Midbrain (tissue), 1 donor: Measurements from ENCODE around the gene HLA-DQB2.
"Not testable (repeated sequence)": the region's sequence is repeated elsewhere in the genome, so short reads cannot be mapped to it uniquely, and the experiment has no call there.

Experiments
- DNase-seq: peaks from one replicate; lab custom pipeline; 2025; lab: John Stamatoyannopoulos, UW

The HLA-DQB2 gene

DNA sequence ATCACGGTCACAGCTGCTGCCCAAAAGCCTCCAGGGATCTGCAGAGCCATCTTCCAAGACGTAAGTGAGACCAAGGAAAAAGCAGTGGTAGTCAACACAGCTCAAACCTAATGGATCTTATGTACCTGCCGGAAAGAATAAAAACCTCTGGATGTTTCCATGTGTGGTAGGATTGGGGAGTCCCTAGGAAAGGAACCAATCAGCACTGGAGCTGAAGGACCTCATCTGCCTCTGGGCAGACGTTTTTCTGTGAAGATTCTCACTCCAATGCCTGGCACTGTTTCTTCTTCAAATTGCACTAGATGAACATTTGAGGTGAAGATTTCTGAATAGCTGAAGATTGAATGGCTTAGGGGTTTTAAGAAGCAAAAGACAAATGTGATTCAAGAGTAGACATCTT is at the start of gene HLA-DQB2:
HLA-DQB2 (minus strand) TSS at position 112 of the 400 bp plus-strand sequence; CDS start at position 50, 62 bp downstream.
- no peak for DNase-seq

DNA sequence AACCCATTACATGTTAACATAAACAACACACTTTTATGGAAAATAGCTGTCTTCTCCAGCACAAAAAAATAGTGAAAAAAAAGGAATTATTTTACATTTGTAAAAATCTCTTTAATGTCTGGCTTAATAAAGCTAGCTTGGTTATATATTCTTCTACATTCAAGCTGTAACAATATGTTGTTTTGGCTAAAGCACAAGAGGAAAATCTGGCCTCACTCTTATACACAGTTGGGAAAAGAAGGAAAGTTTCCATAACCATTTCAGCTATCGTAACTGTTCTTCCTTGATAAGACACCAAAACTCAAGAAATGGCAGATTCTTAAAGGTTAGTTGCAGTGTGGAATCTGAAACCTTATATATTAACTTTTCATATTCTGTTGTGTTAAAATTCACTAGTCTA is 45.8 kb upstream of the HLA-DQB2 start:
- no peak for DNase-seq

DNA sequence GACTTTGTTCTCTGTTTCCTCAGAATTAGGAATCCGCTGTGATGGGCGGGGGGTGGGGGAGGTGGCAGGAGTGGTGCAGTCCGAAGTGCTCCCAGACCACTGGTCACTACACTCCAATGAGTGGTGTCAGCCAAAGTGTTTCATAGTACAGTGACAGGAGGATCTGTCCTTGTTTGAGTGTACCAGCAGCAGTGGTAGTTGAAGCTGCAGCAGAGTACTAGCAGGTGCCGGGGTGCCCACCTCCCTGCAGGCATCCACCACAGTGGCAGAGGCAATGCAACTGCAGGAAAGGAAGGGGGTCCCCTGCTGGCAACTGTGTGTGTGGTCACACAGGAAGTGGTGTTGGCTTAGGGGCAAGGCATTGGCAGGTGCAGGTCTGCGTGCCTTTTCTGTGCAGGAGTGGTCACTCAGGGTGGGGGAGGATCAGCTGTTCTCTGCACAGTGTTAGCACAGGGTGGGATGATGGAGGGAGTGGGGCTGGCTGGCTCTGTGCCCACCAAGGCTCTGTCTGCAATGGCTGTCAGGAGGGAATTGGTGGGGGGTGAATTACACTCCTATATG is 43.8 kb upstream of the HLA-DQB2 start:
- no peak for DNase-seq

DNA sequence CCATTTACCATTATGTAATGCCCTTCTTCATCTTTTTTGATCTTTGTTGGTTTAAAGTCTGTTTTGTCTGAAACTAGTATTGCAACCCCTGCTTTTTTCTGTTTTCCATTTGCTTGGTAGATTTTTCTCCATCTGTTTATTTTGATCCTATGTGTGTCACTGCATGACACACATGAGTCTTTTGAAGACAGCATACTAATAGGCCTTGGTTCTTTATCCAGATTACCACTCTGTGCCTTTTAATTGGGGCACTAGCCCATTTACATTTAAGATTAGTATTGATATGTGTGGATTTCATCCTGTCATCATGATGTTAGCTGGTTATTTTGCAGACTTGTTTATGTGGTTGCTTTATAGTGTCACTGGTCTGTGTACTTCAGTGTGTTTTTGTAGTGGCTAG is 42.1 kb upstream of the HLA-DQB2 start:
- not testable (repeated sequence) for DNase-seq

- DNase-seq: no peak
Measured at GRCh38 chr6:32803416-32803815, 40.1 kb upstream of the HLA-DQB2 start.

DNA sequence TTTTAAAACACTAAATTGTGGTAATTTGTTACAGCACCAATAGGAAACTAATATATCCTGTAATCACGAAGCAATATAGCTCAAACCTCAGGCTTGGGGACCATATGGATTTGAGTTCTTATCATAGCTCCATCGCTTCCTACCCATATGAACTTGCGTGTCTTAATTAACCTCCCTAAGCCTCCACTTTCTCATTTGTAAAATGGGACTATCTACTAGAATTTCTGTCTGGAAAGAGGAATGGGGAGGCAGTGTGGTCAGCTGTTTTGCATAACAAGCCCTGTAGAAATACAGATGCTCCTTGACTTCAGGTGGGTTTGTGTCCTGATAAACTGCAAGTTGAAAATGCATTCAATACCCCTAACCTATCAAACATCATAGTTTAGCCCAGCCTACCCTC is 36.4 kb upstream of the HLA-DQB2 start:
- no peak for DNase-seq

DNA sequence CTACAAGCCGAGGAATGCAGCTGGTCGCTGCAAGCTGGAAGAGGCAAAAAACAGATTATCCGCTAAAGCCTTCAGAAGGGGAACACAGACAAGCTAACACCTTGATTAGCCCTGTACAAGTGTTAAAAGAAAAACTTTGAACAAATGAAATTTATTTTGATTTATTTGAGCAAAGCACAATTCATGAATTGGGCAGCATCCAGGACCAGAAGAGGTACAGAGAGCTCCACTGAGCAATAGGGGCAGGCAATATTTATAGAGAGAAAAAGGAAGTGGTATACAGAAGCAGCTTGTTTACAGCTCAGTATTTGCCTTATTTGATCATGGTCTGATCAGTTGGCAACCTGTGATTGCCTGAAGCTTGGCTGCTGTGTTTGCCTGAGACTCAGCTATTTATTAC is 35.8 kb upstream of the HLA-DQB2 start:
- no peak for DNase-seq

DNA sequence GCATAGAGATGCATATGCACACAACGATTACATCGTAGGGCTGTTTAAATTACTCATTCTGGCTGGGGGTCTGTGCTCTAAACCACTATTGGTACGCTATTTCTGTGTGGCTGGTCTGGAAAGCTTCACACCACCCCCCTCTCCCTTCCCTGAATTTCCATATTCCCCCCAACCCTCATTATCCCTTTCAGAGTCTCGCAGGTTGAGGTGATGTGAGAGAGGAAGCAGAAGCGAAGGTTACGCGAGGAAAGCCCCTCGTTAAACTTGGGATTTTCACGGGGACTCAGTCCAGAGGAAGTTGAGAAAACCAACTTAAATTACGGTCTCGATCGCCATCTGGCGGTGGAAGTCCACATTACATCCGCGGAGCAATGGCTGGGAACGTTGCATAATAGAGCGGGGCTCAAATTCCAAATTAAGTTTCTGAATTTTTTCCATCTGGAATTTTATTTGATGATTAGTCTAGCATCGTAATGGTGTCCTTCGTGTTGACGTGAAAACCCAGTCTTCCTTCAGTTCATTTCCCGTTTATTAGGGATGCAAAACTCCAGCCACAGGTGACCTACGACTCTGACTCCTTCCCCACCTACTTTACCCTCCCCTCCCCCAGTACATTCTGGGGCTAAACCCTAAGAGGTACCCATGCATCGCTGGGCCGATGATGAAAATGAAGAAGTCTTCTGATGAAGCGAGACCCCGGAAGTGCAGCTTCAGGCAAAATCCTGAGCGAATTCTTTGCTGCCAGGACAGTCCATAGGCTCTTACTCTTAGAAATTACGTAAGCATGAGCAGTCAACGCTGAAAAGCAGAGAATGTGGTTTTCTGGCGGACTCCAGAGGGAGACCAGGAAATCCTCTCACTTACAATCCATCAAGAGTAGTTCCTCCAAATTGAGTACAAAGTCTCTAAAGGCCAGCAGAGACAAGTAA is 33.8 kb upstream of the HLA-DQB2 start:
- peak; percentile 80 for DNase-seq

- peak; percentile 17 for DNase-seq
Measured at GRCh38 chr6:32794510-32794909, 31.2 kb upstream of the HLA-DQB2 start.

DNA sequence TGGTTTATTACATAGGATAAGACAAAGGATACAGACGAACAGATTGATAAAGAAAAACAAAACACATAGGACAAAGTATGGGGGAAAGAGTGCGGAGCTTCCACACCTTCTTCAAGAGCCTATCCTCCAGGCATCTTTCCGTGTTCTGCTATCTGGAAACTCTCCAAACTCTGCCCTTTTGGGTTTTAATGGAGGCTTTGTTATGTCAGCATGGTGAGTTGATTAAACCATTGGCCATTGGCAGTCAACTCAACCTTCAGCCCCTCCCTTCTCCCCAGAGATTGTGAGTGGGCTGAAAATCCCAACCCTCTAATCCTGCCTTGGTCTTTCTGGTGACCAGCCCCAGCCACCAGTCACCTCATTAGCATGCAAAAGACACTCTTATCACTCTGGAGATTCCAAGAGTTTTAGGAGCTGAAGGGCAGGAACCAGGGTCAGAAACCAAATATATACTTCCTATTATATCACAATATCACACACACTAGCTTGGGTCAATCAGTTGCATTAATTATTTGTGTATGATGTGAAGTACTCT is 29.6 kb upstream of the HLA-DQB2 start:
- DNase-seq: no peak

DNA sequence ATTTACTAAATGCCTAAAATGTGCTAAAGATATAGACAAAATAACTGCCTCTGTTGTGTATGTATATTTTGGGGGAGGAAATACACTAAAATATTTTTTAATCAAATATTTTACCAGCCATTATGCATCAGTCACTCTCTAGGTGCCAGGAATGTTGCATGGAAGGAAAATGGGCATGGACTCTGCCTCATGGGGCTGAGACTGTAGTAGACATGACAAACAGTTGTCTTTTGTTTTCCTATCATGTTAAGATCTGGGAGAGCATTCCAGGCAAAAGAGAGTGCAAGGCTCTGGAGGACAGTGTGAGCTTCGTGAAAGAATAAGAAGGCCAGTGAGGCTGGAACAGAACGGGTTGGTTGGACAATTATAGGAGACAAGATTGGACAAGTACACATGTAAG is 27.0 kb upstream of the HLA-DQB2 start:
- no peak for DNase-seq

GRCh38 chr6:32785781-32786533 is 22.6 kb upstream of the HLA-DQB2 start:
- peak; percentile 60 for DNase-seq

DNA sequence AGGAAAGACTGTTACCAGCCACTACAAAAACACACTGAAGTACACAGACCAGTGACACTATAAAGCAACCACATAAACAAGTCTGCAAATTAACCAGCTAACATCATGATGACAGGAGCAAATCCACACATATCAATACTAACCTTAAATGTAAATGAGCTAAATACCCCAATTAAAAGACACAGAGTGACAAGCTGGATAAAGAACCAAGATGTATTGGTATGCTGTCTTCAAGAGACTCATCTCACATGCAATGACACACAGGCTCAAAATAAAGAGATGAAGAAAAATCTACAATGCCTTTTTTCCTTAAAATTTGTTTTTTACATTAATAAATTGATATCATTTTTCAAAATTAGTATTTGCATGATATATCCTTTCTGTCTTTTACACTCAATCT is 19.6 kb upstream of the HLA-DQB2 start:
- DNase-seq: not testable (repeated sequence)

DNA sequence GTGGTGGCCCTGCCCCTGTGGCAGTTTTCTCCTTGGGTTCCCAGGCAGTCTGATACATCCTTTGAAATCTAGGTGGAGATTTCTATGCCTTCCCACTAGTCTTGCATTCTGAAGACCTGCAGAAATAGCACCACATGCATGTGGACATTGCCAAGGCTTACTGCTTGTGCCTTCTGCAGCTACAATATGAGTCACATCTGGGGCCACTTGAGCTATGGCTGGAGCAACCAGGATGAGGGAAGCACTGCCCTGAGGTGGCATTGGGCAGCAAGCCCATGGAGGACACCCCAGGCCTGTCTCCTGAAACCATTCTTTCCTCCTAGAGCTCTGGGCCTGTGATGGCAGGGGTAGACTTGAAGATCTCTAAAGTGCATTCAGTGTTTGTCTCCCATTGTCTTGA is 15.7 kb upstream of the HLA-DQB2 start:
- DNase-seq: no peak

- no peak for DNase-seq
Measured at GRCh38 chr6:32775071-32775470, 11.7 kb upstream of the HLA-DQB2 start.

DNA sequence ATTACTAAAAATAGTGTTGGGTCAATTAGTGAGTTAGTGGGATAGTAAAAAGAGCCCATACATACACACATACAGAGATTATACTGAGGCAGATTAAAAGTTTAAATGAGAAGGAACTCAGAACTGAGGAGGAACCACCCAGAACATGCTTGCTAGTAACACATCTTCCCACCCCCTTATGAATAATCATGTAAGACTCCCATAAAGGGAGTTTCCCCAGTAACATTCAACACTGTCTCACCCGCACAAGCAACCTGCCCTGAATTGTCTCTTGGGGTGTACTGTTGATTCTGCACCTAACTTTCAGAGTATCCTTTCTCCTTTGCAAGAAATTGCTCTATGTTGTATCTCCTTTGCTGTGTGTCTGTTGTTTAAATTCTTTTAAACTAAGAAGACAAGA is 11.1 kb upstream of the HLA-DQB2 start:
- DNase-seq: no peak

DNA sequence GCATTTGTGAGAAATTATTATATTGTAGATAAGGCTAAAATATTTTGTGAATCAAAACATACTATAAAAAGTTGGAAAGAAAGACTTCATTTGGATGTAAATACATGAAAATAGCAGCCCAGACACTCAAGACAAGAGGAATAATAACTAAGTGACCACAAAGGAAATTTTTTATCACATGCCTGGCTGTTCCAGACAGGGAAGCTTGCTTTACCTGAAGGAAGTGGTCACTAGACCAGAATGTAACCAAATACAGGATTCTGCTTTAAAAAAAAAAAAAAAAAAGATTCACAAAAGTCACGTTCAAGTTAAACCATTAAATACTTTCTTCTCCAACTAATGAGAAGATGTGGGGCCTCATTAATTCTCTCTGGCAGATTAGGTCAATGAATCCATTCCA is 9.3 kb upstream of the HLA-DQB2 start:
- DNase-seq: no peak

GRCh38 chr6:32764048-32764447 is 716 bp upstream of the HLA-DQB2 start:
- DNase-seq: no peak

DNA sequence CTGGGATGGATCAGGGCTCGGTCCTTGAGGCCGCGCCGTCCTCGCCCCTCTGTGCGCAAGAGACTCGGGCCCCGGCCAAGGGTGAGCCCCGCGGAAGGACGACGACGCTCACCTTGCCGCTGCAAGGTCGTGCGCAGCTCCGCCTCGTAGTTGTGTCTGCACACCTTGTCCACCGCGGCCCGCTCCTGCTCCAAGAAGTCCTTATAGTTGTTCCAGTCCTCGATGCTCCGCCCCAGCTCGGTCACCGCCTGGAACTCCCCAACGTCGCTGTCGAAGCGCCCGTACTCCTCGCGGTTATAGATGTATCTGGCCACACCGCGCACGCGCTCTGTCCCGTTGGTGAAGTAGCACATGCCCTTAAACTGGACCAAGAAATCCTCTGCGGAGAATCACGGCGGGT is 1.8 kb downstream of the HLA-DQB2 start:
- DNase-seq: no peak

DNA sequence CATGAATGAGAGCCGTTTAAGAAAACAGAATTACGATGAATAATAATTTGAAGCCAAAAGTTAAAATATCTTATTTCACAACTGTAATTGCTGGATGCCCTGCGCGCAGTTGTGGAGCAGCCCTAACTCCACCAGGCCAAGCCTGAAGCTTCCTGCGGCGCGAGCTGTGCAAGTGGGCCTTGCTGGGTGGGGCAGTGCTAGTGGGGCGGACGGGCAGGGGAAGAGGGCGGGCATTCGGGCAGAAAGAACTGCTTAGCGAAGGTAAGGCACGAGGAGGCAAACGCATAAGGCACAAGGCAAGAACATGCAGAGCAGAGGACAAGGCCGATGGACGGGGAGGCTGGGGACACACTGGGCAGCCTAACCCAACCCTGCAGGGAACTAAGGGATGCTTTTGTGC is 2.3 kb downstream of the HLA-DQB2 start:
- DNase-seq: no peak

DNA sequence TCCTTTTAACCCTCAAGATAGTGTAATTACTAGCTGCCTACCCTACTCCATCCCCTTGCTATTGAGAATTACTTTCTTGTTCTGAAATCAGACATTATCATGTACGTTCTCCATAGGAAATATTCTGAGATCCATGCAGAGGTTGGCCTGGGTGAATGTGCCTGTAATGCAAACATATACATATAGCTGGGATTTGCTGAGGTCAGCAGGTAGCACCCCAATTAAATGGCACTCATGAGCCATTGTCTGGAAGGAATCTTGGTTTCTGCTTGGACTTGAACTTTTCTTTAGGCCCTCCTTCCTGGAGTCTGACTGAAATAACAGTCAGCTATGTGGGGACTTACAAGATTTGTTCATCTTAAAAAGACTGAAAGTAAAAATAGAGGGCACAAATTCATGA is 3.7 kb downstream of the HLA-DQB2 start:
- no peak for DNase-seq

DNA sequence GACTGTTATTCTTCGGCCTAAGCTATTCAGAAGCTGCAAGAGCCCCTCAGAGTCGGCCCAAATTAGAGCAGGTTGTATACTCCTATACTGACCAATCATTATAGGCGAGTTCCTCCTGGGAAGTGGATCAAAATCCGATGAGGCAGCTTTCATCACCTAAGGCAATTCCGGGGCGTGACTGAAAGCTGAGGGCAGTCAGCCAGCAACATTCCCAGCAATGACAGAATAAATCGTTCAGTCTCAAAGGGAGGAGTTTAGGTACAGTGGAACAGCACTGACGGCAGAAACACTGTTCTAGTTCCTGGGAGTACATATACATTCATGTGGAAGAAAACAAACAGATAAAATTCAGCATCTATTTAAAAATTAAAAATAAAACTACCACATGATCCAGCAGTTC is 10.8 kb downstream of the HLA-DQB2 start:
- DNase-seq: no peak

GRCh38 chr6:32745649-32746048 is 17.7 kb downstream of the HLA-DQB2 start:
- DNase-seq: not testable (repeated sequence)
